ENCODE data around the gene PDZD2.

The PDZD2 gene

GRCh38 chr5:31844622-31845345 lies 205.9 kb downstream of the PDZD2 start:
- no peak for DNase-seq

DNA sequence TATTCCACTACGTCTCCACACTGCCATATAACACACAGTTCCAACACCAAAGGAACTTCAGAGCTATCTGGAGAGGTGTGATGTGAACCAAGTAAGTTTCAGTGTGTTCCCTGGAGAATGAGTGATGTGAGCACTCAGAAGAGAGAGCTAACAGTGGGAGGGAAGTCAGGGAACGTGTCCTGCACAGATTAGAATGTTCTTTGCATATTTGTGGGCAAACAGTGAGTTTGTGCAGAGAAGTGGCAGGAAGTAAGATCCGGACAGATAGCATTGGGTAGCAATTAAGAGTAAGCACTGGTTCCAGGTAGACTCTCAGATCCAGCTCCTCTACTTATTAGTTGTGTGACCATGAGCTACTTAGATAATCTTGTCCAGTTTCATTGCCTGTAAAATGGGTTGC lies 206.4 kb downstream of the PDZD2 start:
- DNase-seq: no peak

DNA sequence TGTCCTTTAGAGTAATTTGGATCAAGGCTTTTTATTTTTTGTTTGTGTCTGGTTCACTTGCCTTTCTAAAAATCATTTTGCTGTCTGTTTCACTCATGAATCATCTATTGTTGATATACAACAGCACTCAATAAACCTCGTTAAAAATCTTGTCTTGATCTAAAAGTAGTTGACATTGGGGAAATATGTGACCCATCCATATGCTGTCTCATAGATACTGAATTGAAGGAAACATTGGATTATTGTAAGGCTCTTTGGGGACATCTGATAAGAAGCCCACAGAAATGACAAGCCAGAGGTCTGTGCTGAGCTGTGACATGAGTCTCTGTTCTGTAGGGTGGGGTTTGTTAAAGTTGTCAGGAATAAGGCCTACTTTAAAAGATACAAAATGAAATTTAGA lies 208.0 kb downstream of the PDZD2 start:
- DNase-seq: no peak

DNA sequence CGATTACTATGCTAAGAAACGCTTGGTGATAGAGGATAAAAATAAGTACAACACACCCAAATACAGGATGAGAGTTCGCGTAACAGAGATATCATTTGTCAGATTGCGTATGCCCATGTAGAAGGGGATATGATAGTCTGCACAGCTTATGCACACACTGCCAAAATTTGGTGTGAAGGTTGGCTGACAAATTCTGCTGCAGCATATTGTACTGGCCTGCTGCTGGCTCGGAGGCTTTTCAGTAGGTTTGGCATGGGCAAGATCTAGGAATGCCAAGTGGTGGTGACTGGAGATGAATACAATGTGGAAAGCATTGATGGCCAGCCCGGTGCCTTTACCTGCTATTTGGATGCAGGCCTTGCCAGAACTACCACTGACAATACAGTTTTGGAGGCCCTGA lies 208.4 kb downstream of the PDZD2 start:
- DNase-seq: no peak

DNA sequence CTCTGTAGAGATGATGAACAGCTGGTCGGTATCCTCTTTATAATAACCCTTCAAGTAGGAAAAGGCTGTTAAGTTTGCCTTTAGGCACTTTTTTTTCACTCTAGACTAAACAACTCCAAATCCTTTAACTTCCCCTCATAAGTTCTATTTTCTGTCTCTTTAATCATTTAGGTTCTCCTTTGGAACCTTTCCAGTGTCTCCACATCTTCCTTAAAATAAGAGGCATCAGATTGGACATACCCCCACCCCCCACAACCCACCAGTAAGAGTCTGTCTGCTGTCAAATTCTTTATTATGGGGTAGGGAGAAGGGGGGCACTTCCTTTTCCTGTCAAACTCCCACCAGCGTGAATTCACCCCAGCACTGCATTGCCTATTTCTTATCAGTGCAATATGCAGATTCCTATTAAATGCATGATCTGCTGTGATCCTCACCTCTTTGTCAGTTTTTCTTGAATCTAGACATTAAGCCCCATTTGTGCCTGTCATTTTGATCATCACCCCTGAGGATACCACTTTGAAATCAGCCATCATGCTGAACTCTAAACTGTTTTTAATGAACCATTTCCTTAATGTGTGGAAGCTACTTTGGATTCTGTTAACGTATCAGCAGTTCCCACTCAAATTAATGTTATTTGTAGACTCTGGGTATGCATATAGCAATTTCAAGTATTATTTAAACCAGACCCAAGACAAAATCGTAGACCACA lies 212.2 kb downstream of the PDZD2 start:
- DNase-seq: no peak

DNA sequence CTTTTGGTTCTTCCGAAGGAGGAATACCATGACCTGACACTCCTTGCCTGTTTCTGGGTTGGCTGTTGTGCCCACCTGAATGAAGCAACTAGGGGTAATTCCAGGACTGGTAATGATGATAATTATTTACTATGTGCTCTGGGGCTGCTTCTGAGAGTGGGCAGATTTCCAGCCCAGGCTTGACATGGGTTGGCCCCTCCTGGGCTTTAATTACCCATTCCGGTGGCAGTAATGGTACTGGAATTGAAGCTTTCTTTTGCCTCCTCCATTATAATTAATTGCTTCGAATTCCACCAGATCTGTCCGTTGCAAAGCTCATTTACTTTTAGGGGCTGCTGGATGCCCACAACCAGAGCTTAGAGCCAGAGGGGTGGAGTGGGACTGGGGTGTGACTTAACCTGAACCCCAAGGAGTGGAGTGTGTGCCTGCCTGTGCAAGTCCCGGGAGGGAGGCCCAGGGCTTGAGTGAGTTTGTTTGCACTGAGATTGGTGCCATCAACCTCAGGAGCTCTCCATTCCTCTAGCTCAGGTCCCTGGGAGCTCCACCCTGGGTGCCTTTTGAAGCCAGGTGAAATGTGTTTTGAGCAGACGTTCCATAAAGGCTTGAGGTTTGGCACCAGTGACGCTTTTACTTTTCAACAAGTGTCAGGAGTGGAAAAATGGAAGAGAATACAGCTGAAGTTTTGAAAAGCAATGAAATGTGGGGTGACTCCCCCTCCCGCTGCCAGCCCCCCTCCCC lies 214.6 kb downstream of the PDZD2 start:
- no peak for DNase-seq

DNA sequence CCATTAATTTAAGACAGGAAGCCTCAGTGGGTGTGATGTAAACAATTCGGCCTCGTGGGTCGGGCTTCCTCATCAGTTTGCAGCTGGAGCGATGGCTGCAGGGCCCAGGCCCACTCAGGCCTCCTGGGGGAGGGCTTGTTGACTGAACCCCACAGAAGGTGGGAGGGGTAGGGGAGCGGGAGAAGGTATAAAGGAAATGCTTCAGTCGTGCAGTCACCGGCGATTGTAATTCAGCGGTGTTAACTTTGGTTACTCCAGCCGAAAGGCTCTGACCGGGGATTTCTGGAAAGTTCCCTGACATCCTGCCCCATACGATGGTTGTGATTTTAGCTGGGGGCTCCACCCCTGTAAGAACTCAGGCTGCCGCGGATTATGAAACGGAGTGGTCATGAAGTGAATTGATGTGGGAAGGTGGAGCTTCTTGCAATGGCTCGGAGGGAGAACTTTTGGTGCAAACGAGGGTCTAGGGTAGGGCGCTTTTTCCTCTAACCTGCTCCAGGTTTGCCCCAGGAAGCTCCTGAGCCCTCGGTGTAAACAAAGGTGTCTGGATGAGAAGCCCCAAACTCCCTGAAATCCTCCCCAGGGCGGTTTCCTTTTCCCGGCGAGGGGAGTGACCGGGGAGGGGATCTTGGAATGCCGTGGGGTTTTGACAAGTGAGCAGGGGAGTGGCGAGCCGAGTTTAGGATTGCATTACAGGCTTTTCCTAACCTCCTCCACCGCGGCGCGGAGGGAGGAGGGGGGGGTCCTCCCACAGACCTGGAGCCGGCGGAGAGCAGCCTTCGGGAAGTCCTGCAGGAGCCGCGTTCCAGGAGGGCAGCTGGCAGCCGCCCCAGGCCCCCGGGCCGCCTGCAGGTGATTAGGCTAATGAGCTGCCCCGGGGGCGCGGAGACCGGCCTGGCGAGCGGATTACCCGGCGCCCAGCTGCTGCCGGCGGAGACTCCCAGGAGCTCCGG lies 215.5 kb downstream of the PDZD2 start:
- no peak for DNase-seq

GRCh38 chr5:31855134-31856040 lies 216.5 kb downstream of the PDZD2 start:
- DNase-seq: no peak

DNA sequence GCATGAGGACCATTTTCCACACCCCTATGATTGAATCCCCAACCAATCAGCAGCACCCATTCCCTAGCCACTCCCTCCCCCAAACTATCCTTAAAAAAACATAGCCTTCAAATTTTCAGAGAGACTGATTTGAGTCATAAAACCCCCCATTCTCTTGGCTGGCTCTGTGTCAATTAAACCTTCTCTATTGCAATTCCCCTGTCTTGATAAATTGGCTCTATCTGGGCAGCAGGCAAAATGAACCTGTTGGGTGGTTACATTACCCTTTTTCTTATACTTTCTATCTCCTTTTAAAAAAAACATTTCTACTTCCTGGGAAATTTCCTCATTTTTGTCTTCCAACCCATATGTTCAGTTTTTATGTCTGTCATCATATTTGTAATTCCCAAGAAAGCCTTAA lies 220.2 kb downstream of the PDZD2 start:
- no peak for DNase-seq

DNA sequence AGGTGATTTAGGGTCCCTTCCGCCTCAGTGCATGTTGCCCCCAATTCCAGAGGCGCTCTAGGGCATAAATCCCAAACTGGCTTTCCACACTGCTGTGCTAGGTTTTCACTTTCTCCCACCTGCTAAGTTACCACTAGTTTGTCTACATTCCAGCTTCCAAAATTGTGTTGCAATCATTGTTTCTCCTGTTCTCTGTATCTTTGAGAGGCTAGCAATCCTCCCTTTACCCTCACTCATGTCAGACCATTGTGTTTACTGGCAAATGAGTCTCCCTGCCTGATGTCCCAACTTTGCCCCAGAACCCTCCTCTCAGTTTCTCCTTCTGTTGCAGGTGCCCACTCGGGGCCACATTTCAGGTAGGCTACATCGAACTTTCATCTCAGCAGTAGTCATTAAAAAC lies 221.3 kb downstream of the PDZD2 start:
- no peak for DNase-seq

GRCh38 chr5:31860726-31861433 lies 221.9 kb downstream of the PDZD2 start:
- no peak for DNase-seq

- DNase-seq: no peak
Observed at GRCh38 chr5:31861601-31862000, 222.7 kb downstream of the PDZD2 start.

GRCh38 chr5:31863991-31864411 lies 225.1 kb downstream of the PDZD2 start:
- DNase-seq: no peak

GRCh38 chr5:31866166-31866565 lies 227.2 kb downstream of the PDZD2 start:
- DNase-seq: no peak

DNA sequence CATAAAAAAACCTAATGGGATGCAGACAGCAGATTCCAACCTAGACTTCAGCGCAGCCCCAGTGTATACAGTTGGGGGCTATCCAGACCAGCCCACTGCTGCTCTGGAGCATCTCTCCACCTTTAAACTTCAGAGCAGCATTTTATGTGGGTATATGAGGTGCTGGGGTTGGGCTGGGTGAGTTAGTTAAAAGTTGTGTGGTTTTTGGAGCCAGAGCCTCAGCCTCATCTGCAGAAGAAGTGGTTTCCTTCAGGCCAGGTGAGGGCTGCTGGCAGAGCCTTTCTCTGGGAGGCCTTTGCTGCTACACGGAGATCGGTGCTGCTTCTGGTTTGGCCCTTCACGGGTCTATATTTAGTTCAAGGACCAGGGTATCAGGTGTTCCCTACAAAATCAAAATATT lies 228.3 kb downstream of the PDZD2 start:
- no peak for DNase-seq

GRCh38 chr5:31880449-31880848 lies 241.5 kb downstream of the PDZD2 start:
- DNase-seq: no peak

- no peak for DNase-seq
Observed at GRCh38 chr5:31884896-31885295, 246.0 kb downstream of the PDZD2 start.

- DNase-seq: no peak
Observed at GRCh38 chr5:31886206-31886605, 247.3 kb downstream of the PDZD2 start.

DNA sequence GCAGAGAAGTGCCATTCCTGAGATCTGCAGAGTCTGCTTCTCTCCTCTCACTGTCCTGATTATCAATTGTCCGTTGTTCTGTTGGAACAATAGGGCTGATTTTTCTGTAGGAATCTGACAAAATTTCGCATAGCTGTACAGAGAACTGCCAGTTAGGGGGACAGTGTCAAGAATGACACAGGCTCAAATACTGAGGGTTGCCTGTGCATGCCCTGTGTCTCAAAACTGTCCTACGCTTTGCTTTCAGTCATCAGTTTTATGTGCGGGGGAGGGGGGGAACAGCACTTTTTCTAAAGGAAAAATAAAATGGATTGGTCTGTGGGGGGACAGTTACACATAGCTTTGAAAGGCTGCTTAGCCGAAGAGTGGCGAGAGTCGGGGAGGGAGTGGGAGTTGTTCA lies 248.6 kb downstream of the PDZD2 start:
- no peak for DNase-seq

GRCh38 chr5:31888564-31888963 lies 249.6 kb downstream of the PDZD2 start:
- no peak for DNase-seq

DNA sequence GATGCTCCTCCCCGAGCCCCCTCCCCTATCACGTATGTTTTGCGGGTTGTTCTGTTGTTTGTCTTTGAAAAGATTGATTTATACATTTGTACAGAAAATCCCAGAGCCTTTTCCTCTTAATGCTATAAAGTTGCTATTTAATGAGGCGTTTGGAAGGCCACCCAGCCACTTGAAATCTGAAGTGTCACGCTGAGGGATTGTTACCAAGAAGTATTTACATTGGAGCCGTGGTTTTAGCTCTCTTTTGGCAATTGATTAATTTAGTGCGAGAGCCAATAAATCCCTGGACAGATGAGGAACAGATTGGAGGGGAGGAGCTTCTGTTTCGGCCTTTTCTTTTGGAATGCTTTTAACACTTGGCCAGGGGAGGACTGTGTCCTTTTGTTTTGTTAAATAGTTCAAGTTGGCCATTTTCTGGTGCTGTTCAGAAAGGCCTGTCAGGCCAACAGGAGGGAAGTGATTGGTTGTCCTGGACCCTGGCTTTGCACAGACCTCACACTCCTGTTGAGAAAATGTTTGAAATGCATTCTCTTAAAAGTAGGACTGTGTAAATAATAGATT lies 250.2 kb downstream of the PDZD2 start:
- no peak for DNase-seq
